DOHH2 (cell line): Measurements from ENCODE around the gene ZNF19.

Source experiments
- H3F3A ChIP-seq: fragments of 200-600 bp; sonication (generic), shearing (Covaris generic); 2 replicates; pipeline ENCODE4 v1.6.0; 2016; ENCODE audit warnings: antibody characterized with exemption, mild to moderate bottlenecking; ENCODE audit not compliant: control insufficient read depth, insufficient read depth
- H3K27ac ChIP-seq: fragments of 200-600 bp; sonication (generic); 2 replicates; pipeline ENCODE4 v1.5.1; 2014; ENCODE audit warnings: low read depth, mild to moderate bottlenecking, low read length, moderate library complexity
- H3K27me3 ChIP-seq: fragments of 200-600 bp; sonication (generic); 2 replicates; pipeline ENCODE4 v1.6.1; 2014; ENCODE audit warnings: mild to moderate bottlenecking, low read length, mixed read lengths; ENCODE audit not compliant: control insufficient read depth
- H3K36me3 ChIP-seq: fragments of 200-600 bp; sonication (generic); 2 replicates; pipeline ENCODE4 v1.6.1; 2014; ENCODE audit warnings: mild to moderate bottlenecking, low read length, moderate library complexity, mixed read lengths; ENCODE audit not compliant: control insufficient read depth
- H3K4me1 ChIP-seq: fragments of 200-600 bp; sonication (generic); 2 replicates; pipeline ENCODE4 v1.6.1; 2014; ENCODE audit warnings: mild to moderate bottlenecking, low read length, mixed read lengths; ENCODE audit not compliant: control insufficient read depth
- H3K4me2 ChIP-seq: fragments of 200-600 bp; sonication (generic); 2 replicates; pipeline ENCODE4 v1.6.0; 2014; ENCODE audit warnings: mild to moderate bottlenecking, low read length, moderate library complexity
- H3K4me3 ChIP-seq: fragments of 200-600 bp; sonication (generic); 2 replicates; pipeline ENCODE4 v1.5.1; 2014; ENCODE audit warnings: mild to moderate bottlenecking, low read length, mixed read lengths
- H3K79me2 ChIP-seq: fragments of 200-600 bp; sonication (generic); 2 replicates; pipeline ENCODE4 v1.6.1; 2014; ENCODE audit warnings: mild to moderate bottlenecking, low read length, mixed read lengths; ENCODE audit not compliant: control insufficient read depth
- H3K9me2 ChIP-seq: fragments of 200-600 bp; sonication (generic); replicated peaks from 2 replicates; pipeline ENCODE4 v1.6.1; 2014; ENCODE audit warnings: mild to moderate bottlenecking, low read length, mixed read lengths; ENCODE audit not compliant: control insufficient read depth
- H3K9me3 ChIP-seq: fragments of 200-600 bp; sonication (generic); 2 replicates; pipeline ENCODE4 v1.6.1; 2014; ENCODE audit warnings: antibody characterized with exemption, low read length, mixed read lengths; ENCODE audit not compliant: control insufficient read depth, insufficient read depth
- H4K20me1 ChIP-seq: fragments of 200-600 bp; sonication (generic); 2 replicates; pipeline ENCODE4 v1.6.0; 2014; ENCODE audit warnings: low read depth, mild to moderate bottlenecking, antibody characterized with exemption, low read length, moderate library complexity; ENCODE audit not compliant: control insufficient read depth, insufficient read depth
- CTCF ChIP-seq: fragments of 200-600 bp; sonication (generic); IDR thresholded peaks from one replicate; pipeline ENCODE4 v1.5.1; 2014; ENCODE audit warnings: antibody characterized with exemption, mild to moderate bottlenecking, low read depth, low read length; ENCODE audit not compliant: poor library complexity, severe bottlenecking
- EZH2phosphoT487 ChIP-seq: fragments of 200-600 bp; sonication (generic); IDR thresholded peaks from 2 replicates; pipeline ENCODE4 v1.6.1; 2017; ENCODE audit warnings: borderline replicate concordance, mild to moderate bottlenecking, antibody characterized with exemption, low read length, moderate library complexity, mixed read lengths

The ZNF19 gene

GRCh38 chr16:71460941-71461340 lies 28.2 kb downstream of the ZNF19 start:
- peaks cover 39% of the 10 kb centered on the region for H3K79me2 ChIP-seq
- no peak for TF ChIP-seq EZH2phosphoT487
- no peak for TF ChIP-seq CTCF
- H3K27me3 ChIP-seq, result no peaks in the 10 kb centered on the region
- no peaks in the 10 kb centered on the region for H3K9me3 ChIP-seq
- no peaks in the 10 kb centered on the region for H3K9me2 ChIP-seq
- H3F3A ChIP-seq, result no peaks in the 10 kb centered on the region
- H3K4me2 ChIP-seq, result peak overlapping the region; percentile 83
- no peaks in the 10 kb centered on the region for H4K20me1 ChIP-seq
- peaks cover 4% of the 10 kb centered on the region; the same call in 1 of the 2 replicates for H3K36me3 ChIP-seq
- H3K27ac ChIP-seq, result no peak overlapping the region
- peak overlapping the region; percentile 82 for H3K4me3 ChIP-seq
- H3K4me1 ChIP-seq, result peaks cover 16% of the 10 kb centered on the region

- H3K9me2 ChIP-seq, result no peaks in the 10 kb centered on the region
- H3K79me2 ChIP-seq, result peaks cover 39% of the 10 kb centered on the region
- no peaks in the 10 kb centered on the region for H3K27me3 ChIP-seq
- H4K20me1 ChIP-seq, result no peaks in the 10 kb centered on the region
- no peak overlapping the region for H3K27ac ChIP-seq
- TF ChIP-seq CTCF, result no peak
- no peak for TF ChIP-seq EZH2phosphoT487
- peaks cover 4% of the 10 kb centered on the region; the same call in 1 of the 2 replicates for H3K36me3 ChIP-seq
- H3K9me3 ChIP-seq, result no peaks in the 10 kb centered on the region
- peak overlapping the region; percentile 83 for H3K4me2 ChIP-seq
- H3K4me3 ChIP-seq, result peak overlapping the region; percentile 82
- H3F3A ChIP-seq, result no peaks in the 10 kb centered on the region
- peaks cover 16% of the 10 kb centered on the region for H3K4me1 ChIP-seq
These were observed 28.9 kb downstream of the ZNF19 start for GRCh38 chr16:71460236-71460635.

- Histone ChIP-seq H3K36me3 (peaks cover 5% of the 10 kb centered on the region; the same call in 1 of the 2 replicates), H3K4me3 (no peak overlapping the region), H4K20me1 (no peaks in the 10 kb centered on the region), H3F3A (no peaks in the 10 kb centered on the region), H3K9me3 (no peaks in the 10 kb centered on the region), H3K4me1 (peaks cover 16% of the 10 kb centered on the region), H3K4me2 (no peak overlapping the region), H3K27me3 (no peaks in the 10 kb centered on the region), H3K27ac (no peak overlapping the region), H3K9me2 (no peaks in the 10 kb centered on the region), H3K79me2 (peaks cover 39% of the 10 kb centered on the region)
- TF ChIP-seq EZH2phosphoT487 (no peak), CTCF (no peak)
These were observed 29.6 kb downstream of the ZNF19 start for GRCh38 chr16:71459510-71459909.

GRCh38 chr16:71456801-71457200 lies 32.3 kb downstream of the ZNF19 start:
- Histone ChIP-seq H3K4me2 (no peak overlapping the region), H3K36me3 (peaks cover 32% of the 10 kb centered on the region), H3K4me3 (no peak overlapping the region), H3K79me2 (peaks cover 36% of the 10 kb centered on the region), H3F3A (no peaks in the 10 kb centered on the region), H3K27ac (no peak overlapping the region), H3K9me3 (no peaks in the 10 kb centered on the region), H4K20me1 (no peaks in the 10 kb centered on the region), H3K27me3 (no peaks in the 10 kb centered on the region), H3K9me2 (no peaks in the 10 kb centered on the region), H3K4me1 (peaks cover 10% of the 10 kb centered on the region)
- TF ChIP-seq EZH2phosphoT487 (no peak), CTCF (no peak)
